SK-N-SH (cell line): ENCODE measurements around the gene TMEM117. TPM values are rescaled to one million over a fixed set of nuclear protein-coding genes. Genes with fewer than 3 reads are reported as not detected.

ENCODE experiments used
- CTCF ChIA-PET: fragments of 300-600, 350-600 bp; formaldehyde crosslinking; extraction: SDS; loops from one replicate; lab custom pipeline; 2021; lab: Yijun Ruan, JAX
- POLR2A ChIA-PET: fragments of 350-600 bp; sonication (Branson Sonifier 250); formaldehyde crosslinking; extraction: SDS; loops from one replicate; lab custom pipeline; 2020; ENCODE audit warnings: antibody characterized with exemption, inconsistent platforms; lab: Yijun Ruan, JAX
- DNase-seq: peaks from one replicate; pipeline ENCODE4 v3.0.0; 2012
- H2AFZ ChIP-seq: fragments of 200-600 bp; sonication (generic); 2 replicates; pipeline ENCODE4 v1.8.1; 2016; ENCODE audit warnings: antibody characterized with exemption, mild to moderate bottlenecking, low read depth
- H3F3A ChIP-seq: fragments of 200-600 bp; sonication (generic); replicated peaks from 2 replicates; pipeline ENCODE3; 2016; ENCODE audit warnings: antibody characterized with exemption, mild to moderate bottlenecking; ENCODE audit not compliant: insufficient read depth
- H3K27ac ChIP-seq, 2 experiments: fragments of 200-500 bp in 1 of 2; fragments of 200-600 bp in 1 of 2; sonication (Bioruptor generic) in 1 of 2; sonication (generic), shearing (Covaris generic) in 1 of 2; 2 replicates each; pipeline versions ENCODE4 v1.5.1 to v1.6.1; 2014 to 2016; ENCODE audit warnings: low read depth in 2 of 2, inconsistent platforms in 1 of 2, low read length in 1 of 2, mild to moderate bottlenecking in 1 of 2, mixed read lengths in 1 of 2
- H3K27me3 ChIP-seq: fragments of 200-600 bp; sonication (generic), shearing (Covaris generic); 2 replicates; pipeline ENCODE4 v1.6.1; 2016; ENCODE audit warnings: mixed run types; ENCODE audit not compliant: insufficient read depth
- H3K36me3 ChIP-seq, 2 experiments: fragments of 200-500 bp in 1 of 2; fragments of 200-600 bp in 1 of 2; sonication (Bioruptor generic) in 1 of 2; sonication (generic) in 1 of 2; replicated peaks in 1 of 2; 2 replicates each; pipeline versions ENCODE3 to v1.5.1; 2014 to 2016; ENCODE audit warnings: low read length in 1 of 2, mild to moderate bottlenecking in 1 of 2; ENCODE audit not compliant: insufficient read depth in 2 of 2, control insufficient read depth in 1 of 2
- H3K4me1 ChIP-seq, 2 experiments: fragments of 200-500 bp in 1 of 2; fragments of 200-600 bp in 1 of 2; sonication (Bioruptor generic) in 1 of 2; sonication (generic), shearing (Covaris generic) in 1 of 2; 2 replicates each; pipeline versions ENCODE4 v1.5.1 to v1.6.1; 2014 to 2016; ENCODE audit warnings: low read depth in 1 of 2, low read length in 1 of 2, mixed run types in 1 of 2; ENCODE audit not compliant: insufficient read depth in 2 of 2, control insufficient read depth in 1 of 2
- H3K4me2 ChIP-seq: fragments of 200-600 bp; sonication (generic), shearing (Covaris generic); 2 replicates; pipeline ENCODE4 v1.6.1; 2017; ENCODE audit warnings: mixed run types
- H3K4me3 ChIP-seq, 2 experiments: fragments of 200-500 bp in 1 of 2; fragments of 200-600 bp in 1 of 2; sonication (Bioruptor generic) in 1 of 2; sonication (generic), shearing (Covaris generic) in 1 of 2; 2 replicates each; pipeline versions ENCODE4 v1.5.1 to v1.8.1; 2014 to 2016; ENCODE audit warnings: low read depth in 2 of 2, inconsistent platforms in 1 of 2, low read length in 1 of 2, mild to moderate bottlenecking in 1 of 2, mixed read lengths in 1 of 2, moderate library complexity in 1 of 2
- H3K79me2 ChIP-seq: fragments of 200-600 bp; sonication (generic); 2 replicates; pipeline ENCODE4 v1.8.1; 2017; ENCODE audit warnings: mild to moderate bottlenecking; ENCODE audit not compliant: insufficient read depth
- H3K9ac ChIP-seq: fragments of 200-600 bp; sonication (generic); 2 replicates; pipeline ENCODE4 v1.6.1; 2017; ENCODE audit warnings: mixed run types
- H3K9me2 ChIP-seq: fragments of 200-600 bp; sonication (generic); 2 replicates; pipeline ENCODE4 v1.6.1; 2017; ENCODE audit warnings: mixed run types
- H3K9me3 ChIP-seq: fragments of 200-600 bp; sonication (generic); 2 replicates; pipeline ENCODE4 v1.6.1; 2017; ENCODE audit warnings: mixed run types, mild to moderate bottlenecking, moderate library complexity
- H4K20me1 ChIP-seq: fragments of 200-600 bp; sonication (generic); 2 replicates; pipeline ENCODE4 v1.6.1; 2017; ENCODE audit warnings: mild to moderate bottlenecking, mixed run types; ENCODE audit not compliant: insufficient read depth
- CHD2 ChIP-seq: fragments of 150-350 bp; IDR thresholded peaks from 2 replicates; pipeline ENCODE4 v1.6.1; 2018; ENCODE audit warnings: low read length; ENCODE audit not compliant: partially characterized antibody
- EP300 ChIP-seq, 2 experiments: IDR thresholded peaks; 2 replicates each; pipeline versions ENCODE4 v1.4.0 to v1.6.1; 2012; ENCODE audit warnings: borderline replicate concordance in 1 of 2, low read depth in 1 of 2, low read length in 1 of 2
- FOXJ3 ChIP-seq: sonication (generic); formaldehyde crosslinking; IDR thresholded peaks from 2 replicates; pipeline ENCODE4 v1.5.1; 2020; ENCODE audit warnings: mild to moderate bottlenecking, missing genetic modification reagents
- GABPA ChIP-seq: IDR thresholded peaks from 2 replicates; pipeline ENCODE4 v1.4.0; 2012; ENCODE audit warnings: low read depth, mild to moderate bottlenecking
- MXI1 ChIP-seq: IDR thresholded peaks from 2 replicates; pipeline ENCODE4 v1.6.1; 2012; ENCODE audit warnings: mild to moderate bottlenecking, low read depth, low read length, improper control_type of control experiment
- NFIC ChIP-seq: IDR thresholded peaks from 2 replicates; pipeline ENCODE4 v1.4.0; 2012; ENCODE audit warnings: borderline replicate concordance
- NRF1 ChIP-seq: IDR thresholded peaks from 2 replicates; pipeline ENCODE4 v1.6.1; 2012; ENCODE audit warnings: low read depth, mild to moderate bottlenecking, low read length
- RAD21 ChIP-seq: IDR thresholded peaks from 2 replicates; pipeline ENCODE4 v1.6.1; 2012; ENCODE audit warnings: mild to moderate bottlenecking, low read length
- RXRA ChIP-seq: IDR thresholded peaks from 2 replicates; pipeline ENCODE4 v1.4.0; 2012; ENCODE audit warnings: low read depth, mild to moderate bottlenecking, borderline replicate concordance
- SIN3A ChIP-seq: IDR thresholded peaks from 2 replicates; pipeline ENCODE4 v1.6.1; 2012; ENCODE audit warnings: low read depth, mild to moderate bottlenecking, low read length, moderate library complexity, borderline replicate concordance
- SMC3 ChIP-seq: IDR thresholded peaks from 2 replicates; pipeline ENCODE4 v1.6.1; 2012; ENCODE audit warnings: low read depth, low read length, improper control_type of control experiment
- TAF1 ChIP-seq: IDR thresholded peaks from 2 replicates; pipeline ENCODE4 v1.6.1; 2012; ENCODE audit warnings: low read depth, mild to moderate bottlenecking, low read length, moderate library complexity, borderline replicate concordance
- TCF12 ChIP-seq: IDR thresholded peaks from 2 replicates; pipeline ENCODE4 v1.4.0; 2012
- YY1 ChIP-seq: IDR thresholded peaks from 2 replicates; pipeline ENCODE4 v1.4.0; 2012; ENCODE audit warnings: low read depth, mild to moderate bottlenecking
- WGBS: methylation state at CpG from one replicate; pipeline ENCODE4 v1.1.6; 2017; ENCODE audit warnings: low lambda C conversion rate; 5-methylcytosine and 5-hydroxymethylcytosine counted together
- polyA plus RNA-seq, 3 experiments: library from polyadenylated mRNA; depleted of rRNA; stranded (reverse); fragments of >200 nt; gene quantifications; 2 replicates each; pipeline ENCODE4 v1.2.3, GENCODE V29; 2012
- TF ChIP-seq, protein P1 (sequence below): fragments of 150-350 bp; IDR thresholded peaks from 2 replicates; pipeline ENCODE4 v1.6.1; 2017; ENCODE audit warnings: antibody characterized with exemption, low read length, low read depth, borderline replicate concordance
- TF ChIP-seq, protein P2 (sequence below): IDR thresholded peaks from 2 replicates; pipeline ENCODE4 v1.4.0; 2012; ENCODE audit warnings: low read depth, borderline replicate concordance

The TMEM117 gene
- polyA plus RNA-seq, 1 of the 3 experiments (the other 2 are of a cell fraction) = 0.81 TPM

- H3K27me3 ChIP-seq = no peaks in the 10 kb centered on the region
- no peak overlapping the region for H3K4me3 ChIP-seq
- TF ChIP-seq RAD21 = no peak
- 47% methylated on average over 4 of the region's 4 CpGs for WGBS
- no peaks in the 10 kb centered on the region for H3F3A ChIP-seq
- POLR2A ChIA-PET = no interaction called here
- no peak overlapping the region for H3K9ac ChIP-seq
- no peaks in the 10 kb centered on the region for H3K4me1 ChIP-seq
- no peak for DNase-seq
- no peaks in the 10 kb centered on the region for H3K36me3 ChIP-seq
- no peak overlapping the region for H3K27ac ChIP-seq
- no peaks in the 10 kb centered on the region for H3K79me2 ChIP-seq
- no peaks in the 10 kb centered on the region for H3K9me3 ChIP-seq
- H4K20me1 ChIP-seq = no peaks in the 10 kb centered on the region
- H3K4me2 ChIP-seq = no peak overlapping the region
- peaks cover 3% of the 10 kb centered on the region; the same call in 1 of the 2 replicates for H3K9me2 ChIP-seq
- H2AFZ ChIP-seq = no peak overlapping the region
- CTCF ChIA-PET = interaction anchor here (1.4 kb wide), 1 partner anchor 14 kb away, joined by 5 read pairs; no protein-coding TSS in a partner anchor
Observed at GRCh38 chr12:44029194-44029593, 193.3 kb downstream of the TMEM117 start.

GRCh38 chr12:44031472-44032185, 195.7 kb downstream of the TMEM117 start:
- Histone ChIP-seq H4K20me1 (no peaks in the 10 kb centered on the region), H3K4me2 (no peak overlapping the region), H3K79me2 (no peaks in the 10 kb centered on the region), H2AFZ (no peak overlapping the region), H3K36me3 (no peaks in the 10 kb centered on the region), H3K9ac (no peak overlapping the region), H3K4me3 (no peak overlapping the region), H3F3A (no peaks in the 10 kb centered on the region), H3K27me3 (no peaks in the 10 kb centered on the region), H3K27ac (no peak overlapping the region), H3K9me2 (peaks cover 3% of the 10 kb centered on the region; the same call in 1 of the 2 replicates), H3K4me1 (no peaks in the 10 kb centered on the region), H3K9me3 (no peaks in the 10 kb centered on the region)
- no peak for TF ChIP-seq YY1
- no peak for TF ChIP-seq NFIC
- no peak for TF ChIP-seq EP300 (IDR thresholded peaks at IDR 0.05; ENCODE audit: borderline replicate concordance in 1 of 2, low read depth in 1 of 2, low read length in 1 of 2)
- TF ChIP-seq CHD2 = no peak
- TF ChIP-seq SIN3A = no peak
- TF ChIP-seq FOXJ3 = no peak
- ChIA-PET POLR2A (no interaction called here), CTCF (interaction anchor here (1.2 kb wide), 1 partner anchor 16 kb away, joined by 3 read pairs; no protein-coding TSS in a partner anchor)
- no peak for DNase-seq
- 95% methylated on average over 1 of the region's 1 CpG for WGBS

- Histone ChIP-seq H3K4me3 (no peak overlapping the region), H4K20me1 (no peaks in the 10 kb centered on the region), H3K4me1 (no peaks in the 10 kb centered on the region), H3K79me2 (no peaks in the 10 kb centered on the region), H3K27ac (no peak overlapping the region), H3K27me3 (no peaks in the 10 kb centered on the region), H3K4me2 (no peak overlapping the region), H3K9me2 (peaks cover 3% of the 10 kb centered on the region; the same call in 1 of the 2 replicates), H3K9ac (no peak overlapping the region)
- 54% methylated on average over 5 of the region's 5 CpGs for WGBS
- DNase-seq = no peak
- POLR2A ChIA-PET = no interaction called here
- TF ChIP-seq SMC3 (no peak), TAF1 (no peak), EP300 (IDR thresholded peaks at IDR 0.05; ENCODE audit: borderline replicate concordance in 1 of 2, low read depth in 1 of 2, low read length in 1 of 2) (no peak), SIN3A (no peak), TCF12 (no peak), RXRA (no peak), NRF1 (no peak), GABPA (no peak), MXI1 (no peak), NFIC (no peak), RAD21 (no peak)
- TF ChIP-seq, protein P1, sequence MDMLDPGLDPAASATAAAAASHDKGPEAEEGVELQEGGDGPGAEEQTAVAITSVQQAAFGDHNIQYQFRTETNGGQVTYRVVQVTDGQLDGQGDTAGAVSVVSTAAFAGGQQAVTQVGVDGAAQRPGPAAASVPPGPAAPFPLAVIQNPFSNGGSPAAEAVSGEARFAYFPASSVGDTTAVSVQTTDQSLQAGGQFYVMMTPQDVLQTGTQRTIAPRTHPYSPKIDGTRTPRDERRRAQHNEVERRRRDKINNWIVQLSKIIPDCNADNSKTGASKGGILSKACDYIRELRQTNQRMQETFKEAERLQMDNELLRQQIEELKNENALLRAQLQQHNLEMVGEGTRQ = no peak
- TF ChIP-seq, protein P2, sequence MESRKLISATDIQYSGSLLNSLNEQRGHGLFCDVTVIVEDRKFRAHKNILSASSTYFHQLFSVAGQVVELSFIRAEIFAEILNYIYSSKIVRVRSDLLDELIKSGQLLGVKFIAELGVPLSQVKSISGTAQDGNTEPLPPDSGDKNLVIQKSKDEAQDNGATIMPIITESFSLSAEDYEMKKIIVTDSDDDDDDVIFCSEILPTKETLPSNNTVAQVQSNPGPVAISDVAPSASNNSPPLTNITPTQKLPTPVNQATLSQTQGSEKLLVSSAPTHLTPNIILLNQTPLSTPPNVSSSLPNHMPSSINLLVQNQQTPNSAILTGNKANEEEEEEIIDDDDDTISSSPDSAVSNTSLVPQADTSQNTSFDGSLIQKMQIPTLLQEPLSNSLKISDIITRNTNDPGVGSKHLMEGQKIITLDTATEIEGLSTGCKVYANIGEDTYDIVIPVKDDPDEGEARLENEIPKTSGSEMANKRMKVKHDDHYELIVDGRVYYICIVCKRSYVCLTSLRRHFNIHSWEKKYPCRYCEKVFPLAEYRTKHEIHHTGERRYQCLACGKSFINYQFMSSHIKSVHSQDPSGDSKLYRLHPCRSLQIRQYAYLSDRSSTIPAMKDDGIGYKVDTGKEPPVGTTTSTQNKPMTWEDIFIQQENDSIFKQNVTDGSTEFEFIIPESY = no peak
- TF ChIP-seq, all 33 proteins: peak for 0
- H3K9me3 ChIP-seq = no peaks in the 10 kb centered on the region
- H2AFZ ChIP-seq = no peak overlapping the region
- H3F3A ChIP-seq = no peaks in the 10 kb centered on the region
- CTCF ChIA-PET = no interaction called here
- H3K36me3 ChIP-seq = no peaks in the 10 kb centered on the region
Observed at GRCh38 chr12:44034906-44035305, 199.0 kb downstream of the TMEM117 start.
